HUES6 (cell line): ENCODE data around the gene AGBL1.

Experiments used
- H3K27ac ChIP-seq: 2 replicates; pipeline ENCODE4 v1.7.0; 2013; ENCODE audit warnings: low read depth, mild to moderate bottlenecking, low read length, inconsistent platforms
- H3K27me3 ChIP-seq: 2 replicates; pipeline ENCODE4 v1.6.1; 2013; ENCODE audit warnings: low read length; ENCODE audit not compliant: control insufficient read depth, insufficient read depth
- H3K36me3 ChIP-seq: 2 replicates; pipeline ENCODE4 v1.6.1; 2013; ENCODE audit warnings: low read length; ENCODE audit not compliant: control insufficient read depth, insufficient read depth
- H3K4me1 ChIP-seq: 2 replicates; pipeline ENCODE4 v1.6.1; 2013; ENCODE audit warnings: low read length; ENCODE audit not compliant: control insufficient read depth, insufficient read depth
- H3K4me3 ChIP-seq: 2 replicates; pipeline ENCODE4 v1.5.1; 2013; ENCODE audit warnings: low read depth, low read length
- H3K9ac ChIP-seq: one replicate; pipeline ENCODE4 v1.6.1; 2013; ENCODE audit warnings: mild to moderate bottlenecking, low read length
- H3K9me3 ChIP-seq: 2 replicates; pipeline ENCODE4 v1.6.1; 2013; ENCODE audit warnings: low read depth, low read length; ENCODE audit not compliant: control insufficient read depth, insufficient read depth

AGBL1 gene

GRCh38 chr15:86802244-86802643, 722.6 kb downstream of the AGBL1 start:
- Histone ChIP-seq H3K27ac (no peak overlapping the region), H3K9ac (no peak overlapping the region), H3K4me3 (no peak overlapping the region), H3K36me3 (no peaks in the 10 kb centered on the region), H3K4me1 (no peaks in the 10 kb centered on the region), H3K27me3 (no peaks in the 10 kb centered on the region), H3K9me3 (no peaks in the 10 kb centered on the region)

GRCh38 chr15:86804406-86804805, 724.7 kb downstream of the AGBL1 start:
- no peaks in the 10 kb centered on the region for H3K4me1 ChIP-seq
- no peaks in the 10 kb centered on the region for H3K27me3 ChIP-seq
- no peaks in the 10 kb centered on the region for H3K36me3 ChIP-seq
- no peak overlapping the region for H3K9ac ChIP-seq
- no peak overlapping the region for H3K4me3 ChIP-seq
- no peak overlapping the region for H3K27ac ChIP-seq
- H3K9me3 ChIP-seq = no peaks in the 10 kb centered on the region

GRCh38 chr15:86810329-86810728, 730.7 kb downstream of the AGBL1 start:
- H3K9me3 ChIP-seq = no peaks in the 10 kb centered on the region
- no peaks in the 10 kb centered on the region for H3K36me3 ChIP-seq
- H3K4me3 ChIP-seq = no peak overlapping the region
- no peaks in the 10 kb centered on the region; the same call in 1 of the 2 replicates for H3K27me3 ChIP-seq
- no peaks in the 10 kb centered on the region for H3K4me1 ChIP-seq
- no peak overlapping the region for H3K27ac ChIP-seq
- H3K9ac ChIP-seq = no peak overlapping the region

- no peaks in the 10 kb centered on the region for H3K36me3 ChIP-seq
- H3K9me3 ChIP-seq = no peaks in the 10 kb centered on the region
- no peak overlapping the region for H3K9ac ChIP-seq
- no peaks in the 10 kb centered on the region for H3K4me1 ChIP-seq
- H3K27me3 ChIP-seq = no peaks in the 10 kb centered on the region; the same call in 1 of the 2 replicates
- H3K4me3 ChIP-seq = no peak overlapping the region
- no peak overlapping the region for H3K27ac ChIP-seq
Observed at GRCh38 chr15:86813892-86814291, 734.2 kb downstream of the AGBL1 start.

GRCh38 chr15:86829245-86829644, 749.6 kb downstream of the AGBL1 start:
- Histone ChIP-seq H3K27ac (no peak overlapping the region), H3K4me1 (no peaks in the 10 kb centered on the region), H3K4me3 (no peak overlapping the region), H3K9ac (no peak overlapping the region), H3K9me3 (no peaks in the 10 kb centered on the region), H3K27me3 (no peaks in the 10 kb centered on the region), H3K36me3 (no peaks in the 10 kb centered on the region)

GRCh38 chr15:86830304-86830703, 750.6 kb downstream of the AGBL1 start:
- no peaks in the 10 kb centered on the region for H3K4me1 ChIP-seq
- H3K27ac ChIP-seq = no peak overlapping the region
- H3K9ac ChIP-seq = no peak overlapping the region
- no peaks in the 10 kb centered on the region for H3K9me3 ChIP-seq
- no peaks in the 10 kb centered on the region for H3K36me3 ChIP-seq
- no peaks in the 10 kb centered on the region for H3K27me3 ChIP-seq
- H3K4me3 ChIP-seq = no peak overlapping the region

GRCh38 chr15:86833595-86833994, 753.9 kb downstream of the AGBL1 start:
- H3K36me3 ChIP-seq = no peaks in the 10 kb centered on the region
- no peaks in the 10 kb centered on the region for H3K4me1 ChIP-seq
- no peak overlapping the region for H3K4me3 ChIP-seq
- no peak overlapping the region for H3K9ac ChIP-seq
- no peak overlapping the region for H3K27ac ChIP-seq
- H3K9me3 ChIP-seq = no peaks in the 10 kb centered on the region
- no peaks in the 10 kb centered on the region for H3K27me3 ChIP-seq

GRCh38 chr15:86834115-86834863, 754.6 kb downstream of the AGBL1 start:
- Histone ChIP-seq H3K4me3 (no peak overlapping the region), H3K27me3 (no peaks in the 10 kb centered on the region), H3K27ac (no peak overlapping the region), H3K4me1 (no peaks in the 10 kb centered on the region), H3K36me3 (no peaks in the 10 kb centered on the region), H3K9ac (no peak overlapping the region), H3K9me3 (no peaks in the 10 kb centered on the region)

- Histone ChIP-seq H3K4me1 (no peaks in the 10 kb centered on the region), H3K36me3 (no peaks in the 10 kb centered on the region), H3K9me3 (no peaks in the 10 kb centered on the region), H3K9ac (no peak overlapping the region), H3K4me3 (no peak overlapping the region), H3K27me3 (no peaks in the 10 kb centered on the region), H3K27ac (no peak overlapping the region)
Observed at GRCh38 chr15:86837294-86838061, 757.8 kb downstream of the AGBL1 start.

- H3K9ac ChIP-seq = no peak overlapping the region
- H3K27ac ChIP-seq = no peak overlapping the region
- H3K4me1 ChIP-seq = no peaks in the 10 kb centered on the region
Observed at GRCh38 chr15:86839502-86839901, 759.8 kb downstream of the AGBL1 start.

GRCh38 chr15:86840996-86841395, 761.3 kb downstream of the AGBL1 start:
- Histone ChIP-seq H3K27me3 (no peaks in the 10 kb centered on the region), H3K36me3 (no peaks in the 10 kb centered on the region), H3K9ac (no peak overlapping the region), H3K9me3 (no peaks in the 10 kb centered on the region), H3K27ac (no peak overlapping the region), H3K4me3 (no peak overlapping the region), H3K4me1 (no peaks in the 10 kb centered on the region)

More at GRCh38 chr15:86839502-86839901, 759.8 kb downstream of the AGBL1 start:
- Histone ChIP-seq H3K36me3 (no peaks in the 10 kb centered on the region), H3K4me3 (no peak overlapping the region), H3K27me3 (no peaks in the 10 kb centered on the region), H3K9me3 (no peaks in the 10 kb centered on the region)
